Measurements from ENCODE around the gene TMEM184A.

The TMEM184A gene

GRCh38 chr7:1550005-1550845 is 5.8 kb downstream of the TMEM184A start:
- DNase-seq: no peak

GRCh38 chr7:1549357-1550004 is 6.5 kb downstream of the TMEM184A start:
- no peak for DNase-seq

- no peak for DNase-seq
Measured at GRCh38 chr7:1548944-1549343, 7.1 kb downstream of the TMEM184A start.

GRCh38 chr7:1548438-1548831 is 7.6 kb downstream of the TMEM184A start:
- DNase-seq: no peak

- DNase-seq: no peak
Measured at GRCh38 chr7:1547777-1548437, 8.1 kb downstream of the TMEM184A start.

GRCh38 chr7:1546909-1547776 is 8.9 kb downstream of the TMEM184A start:
- no peak for DNase-seq

- DNase-seq: no peak
Measured at GRCh38 chr7:1546274-1546908, 9.6 kb downstream of the TMEM184A start.

GRCh38 chr7:1545417-1546246 is 10.4 kb downstream of the TMEM184A start:
- DNase-seq: no peak

- no peak for DNase-seq
Measured at GRCh38 chr7:1544896-1545416, 11.0 kb downstream of the TMEM184A start.

- no peak for DNase-seq
Measured at GRCh38 chr7:1544178-1544895, 11.7 kb downstream of the TMEM184A start.

- no peak for DNase-seq
Measured at GRCh38 chr7:1543826-1544177, 12.2 kb downstream of the TMEM184A start.

GRCh38 chr7:1542841-1543747 is 12.9 kb downstream of the TMEM184A start:
- no peak for DNase-seq

- DNase-seq: no peak
Measured at GRCh38 chr7:1542329-1542728, 13.7 kb downstream of the TMEM184A start.

GRCh38 chr7:1541431-1542162 is 14.4 kb downstream of the TMEM184A start:
- no peak for DNase-seq

GRCh38 chr7:1540776-1541271 is 15.2 kb downstream of the TMEM184A start:
- no peak for DNase-seq

- no peak for DNase-seq
Measured at GRCh38 chr7:1539882-1540775, 15.9 kb downstream of the TMEM184A start.

- DNase-seq: no peak
Measured at GRCh38 chr7:1539181-1539881, 16.7 kb downstream of the TMEM184A start.

Data from CD4-positive, alpha-beta T cell treated with Interleukin-1 beta for 1 hour (primary cell).